Body of pancreas (tissue), 4 donors: ENCODE data around the gene SPG21.

ENCODE experiments used
- POLR2A ChIP-seq, 3 donors: fragments of 450-650 bp; IDR thresholded peaks; one replicate each; pipeline ENCODE4 v1.6.1; 2016; ENCODE audit warnings: antibody characterized with exemption in 3 of 3, mild to moderate bottlenecking in 2 of 3
- TF ChIP-seq, protein P1 (sequence below), 7 experiments: fragments of 450-650 bp in 4 of 7; fragments of 200-600 bp in 3 of 7; sonication (generic) in 3 of 7; IDR thresholded peaks; one replicate each; pipeline ENCODE4 v1.5.1; 2016 to 2019; ENCODE audit warnings: antibody characterized with exemption in 7 of 7

DNA sequence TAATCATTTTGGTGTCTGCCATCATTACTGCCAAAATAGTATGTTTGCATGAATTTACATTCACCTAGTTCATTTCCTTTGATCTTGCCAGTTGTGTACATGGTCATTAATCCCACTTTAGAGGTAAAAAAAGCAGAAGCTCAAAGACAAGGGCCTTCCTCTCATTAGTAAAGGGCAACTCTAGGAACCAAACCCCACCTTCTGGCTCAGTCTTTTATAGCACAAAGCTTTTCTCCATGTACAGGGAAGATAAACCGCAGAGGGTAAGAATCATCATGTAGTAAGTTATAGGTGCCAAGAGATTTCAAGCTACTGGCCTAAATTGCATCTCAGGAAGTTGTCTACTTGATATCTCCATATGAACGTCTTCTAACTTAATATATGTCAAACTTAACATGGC lies 19.3 kb upstream of the SPG21 start:
- TF ChIP-seq, protein P1, sequence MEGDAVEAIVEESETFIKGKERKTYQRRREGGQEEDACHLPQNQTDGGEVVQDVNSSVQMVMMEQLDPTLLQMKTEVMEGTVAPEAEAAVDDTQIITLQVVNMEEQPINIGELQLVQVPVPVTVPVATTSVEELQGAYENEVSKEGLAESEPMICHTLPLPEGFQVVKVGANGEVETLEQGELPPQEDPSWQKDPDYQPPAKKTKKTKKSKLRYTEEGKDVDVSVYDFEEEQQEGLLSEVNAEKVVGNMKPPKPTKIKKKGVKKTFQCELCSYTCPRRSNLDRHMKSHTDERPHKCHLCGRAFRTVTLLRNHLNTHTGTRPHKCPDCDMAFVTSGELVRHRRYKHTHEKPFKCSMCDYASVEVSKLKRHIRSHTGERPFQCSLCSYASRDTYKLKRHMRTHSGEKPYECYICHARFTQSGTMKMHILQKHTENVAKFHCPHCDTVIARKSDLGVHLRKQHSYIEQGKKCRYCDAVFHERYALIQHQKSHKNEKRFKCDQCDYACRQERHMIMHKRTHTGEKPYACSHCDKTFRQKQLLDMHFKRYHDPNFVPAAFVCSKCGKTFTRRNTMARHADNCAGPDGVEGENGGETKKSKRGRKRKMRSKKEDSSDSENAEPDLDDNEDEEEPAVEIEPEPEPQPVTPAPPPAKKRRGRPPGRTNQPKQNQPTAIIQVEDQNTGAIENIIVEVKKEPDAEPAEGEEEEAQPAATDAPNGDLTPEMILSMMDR (IDR thresholded peaks at IDR 0.05) = no peak
- TF ChIP-seq POLR2A (IDR thresholded peaks at IDR 0.05) = no peak
